Brain microvascular endothelial cell (primary cell): ENCODE results near the gene WBP2.

Source experiments
- DNase-seq: peaks from one replicate; pipeline ENCODE4 v3.0.0-alpha.2; 2020
- H3K27ac ChIP-seq: fragments of 250-450 bp; sonication (Bioruptor Pico); 2 replicates; pipeline ENCODE4 v1.5.1; 2020; ENCODE audit warnings: mild to moderate bottlenecking, moderate library complexity
- H3K27me3 ChIP-seq: fragments of 250-450 bp; sonication (Bioruptor Pico); replicated peaks from 2 replicates; pipeline ENCODE4 v1.5.1; 2020; ENCODE audit warnings: mild to moderate bottlenecking
- H3K36me3 ChIP-seq: fragments of 250-450 bp; sonication (Bioruptor Pico); replicated peaks from 2 replicates; pipeline ENCODE4 v1.5.1; 2020; ENCODE audit warnings: mild to moderate bottlenecking
- H3K4me3 ChIP-seq: 2 replicates; pipeline ENCODE4 v1.5.1; 2011; ENCODE audit warnings: low read depth, mild to moderate bottlenecking, control low read depth, low read length, moderate library complexity
- CTCF ChIP-seq: IDR thresholded peaks from 2 replicates; pipeline ENCODE4 v1.5.1; 2011; ENCODE audit warnings: low read depth, mild to moderate bottlenecking, moderate library complexity, low read length, control low read depth, inconsistent platforms; ENCODE audit errors: missing control alignments
- in situ Hi-C: cut with HindIII; loops from 2 replicates; pipeline ENCODE4 v1.10.0; 2017; ENCODE audit warnings: low sequenced_read_pairs, low pct_ligation_motif_present

Gene WBP2

GRCh38 chr17:75824050-75824552, 31.0 kb downstream of the WBP2 start:
- no peak overlapping the region for H3K4me3 ChIP-seq
- TF ChIP-seq CTCF = no peak
- no peak overlapping the region for H3K27ac ChIP-seq
- in situ Hi-C loops = no loop called here
- DNase-seq = no peak
- peaks cover 29% of the 10 kb centered on the region for H3K36me3 ChIP-seq
- no peaks in the 10 kb centered on the region for H3K27me3 ChIP-seq

DNA sequence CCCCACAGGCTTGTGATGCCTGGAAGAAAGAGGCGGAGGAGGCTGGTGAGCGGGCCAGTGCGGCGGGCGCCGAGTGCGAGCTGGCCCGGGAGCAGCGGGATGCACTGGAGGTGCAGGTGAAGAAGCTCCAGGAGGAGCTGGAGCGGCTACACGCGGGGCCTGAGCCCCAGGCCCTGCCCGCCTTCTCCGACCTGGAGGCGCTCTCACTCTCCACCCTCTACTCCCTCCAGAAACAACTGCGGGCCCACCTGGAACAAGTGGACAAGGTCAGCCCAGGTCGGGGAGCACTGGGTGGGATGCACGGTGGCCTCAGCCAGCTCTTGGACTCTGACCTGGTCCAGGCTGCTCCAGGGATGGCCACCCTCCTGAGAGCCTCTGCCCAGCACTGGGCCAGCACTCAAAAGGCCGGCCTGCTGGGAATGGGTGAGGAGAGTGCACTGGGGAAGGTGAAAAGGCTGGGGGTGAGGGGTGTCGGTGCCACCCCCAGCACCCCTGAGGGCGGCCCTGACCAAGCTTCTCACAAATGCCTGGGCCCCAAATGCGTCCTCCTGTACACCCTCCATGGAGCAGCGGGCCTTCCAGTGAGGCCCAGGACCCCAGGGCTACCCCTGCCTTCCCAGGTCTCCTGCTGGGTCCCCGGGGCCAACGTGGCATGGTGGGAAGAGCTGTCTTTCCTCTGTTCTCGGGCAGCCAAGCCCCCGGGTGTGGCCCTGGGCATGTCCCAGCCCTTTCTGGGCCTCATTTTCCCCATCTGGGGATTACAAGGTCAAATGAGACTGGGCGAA, 31.7 kb downstream of the WBP2 start:
- Histone ChIP-seq H3K27ac (no peak overlapping the region), H3K36me3 (peaks cover 29% of the 10 kb centered on the region), H3K4me3 (no peak overlapping the region), H3K27me3 (no peaks in the 10 kb centered on the region)
- DNase-seq = no peak
- TF ChIP-seq CTCF = no peak
- in situ Hi-C loops = no loop called here

DNA sequence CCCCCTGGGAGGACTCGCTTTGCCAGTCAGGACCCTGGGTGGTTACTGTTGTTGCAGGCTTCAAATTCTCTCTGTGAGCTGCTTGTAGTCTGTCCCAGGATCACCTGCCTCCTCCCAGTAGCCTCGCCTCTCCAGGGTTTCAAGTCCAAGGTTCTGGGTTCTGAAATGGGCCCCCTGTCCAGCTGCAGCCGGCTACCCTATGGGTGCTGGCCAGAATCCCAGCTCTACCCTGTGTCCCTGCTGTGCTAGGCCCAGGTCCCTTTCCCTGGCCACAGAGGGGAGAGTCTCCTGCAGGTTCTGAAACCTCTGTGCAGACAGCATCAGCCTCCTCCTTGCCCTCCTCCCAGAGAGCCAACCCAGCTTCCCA, 32.4 kb downstream of the WBP2 start:
- no peak for DNase-seq
- in situ Hi-C loops = no loop called here
- Histone ChIP-seq H3K27ac (no peak overlapping the region), H3K36me3 (peaks cover 33% of the 10 kb centered on the region), H3K4me3 (no peak overlapping the region), H3K27me3 (no peaks in the 10 kb centered on the region)
- TF ChIP-seq CTCF = no peak

GRCh38 chr17:75822119-75822799, 32.9 kb downstream of the WBP2 start:
- no peak for DNase-seq
- Histone ChIP-seq H3K36me3 (peaks cover 36% of the 10 kb centered on the region), H3K27me3 (no peaks in the 10 kb centered on the region), H3K27ac (no peak overlapping the region), H3K4me3 (no peak overlapping the region)
- in situ Hi-C loops = no loop called here
- TF ChIP-seq CTCF = no peak

- DNase-seq = no peak
- in situ Hi-C loops = no loop called here
- no peak overlapping the region for H3K4me3 ChIP-seq
- no peak overlapping the region for H3K27ac ChIP-seq
- H3K36me3 ChIP-seq = peaks cover 36% of the 10 kb centered on the region
- TF ChIP-seq CTCF = no peak
- no peaks in the 10 kb centered on the region for H3K27me3 ChIP-seq
Observed at GRCh38 chr17:75821552-75821951, 33.6 kb downstream of the WBP2 start.
